Fibroblast of skin of right biceps (primary cell): Measurements from ENCODE around the gene SERPINH1.

ENCODE experiments used
- DNase-seq: peaks from one replicate; pipeline ENCODE4 v3.0.0-alpha.2; 2013

SERPINH1 gene

DNA sequence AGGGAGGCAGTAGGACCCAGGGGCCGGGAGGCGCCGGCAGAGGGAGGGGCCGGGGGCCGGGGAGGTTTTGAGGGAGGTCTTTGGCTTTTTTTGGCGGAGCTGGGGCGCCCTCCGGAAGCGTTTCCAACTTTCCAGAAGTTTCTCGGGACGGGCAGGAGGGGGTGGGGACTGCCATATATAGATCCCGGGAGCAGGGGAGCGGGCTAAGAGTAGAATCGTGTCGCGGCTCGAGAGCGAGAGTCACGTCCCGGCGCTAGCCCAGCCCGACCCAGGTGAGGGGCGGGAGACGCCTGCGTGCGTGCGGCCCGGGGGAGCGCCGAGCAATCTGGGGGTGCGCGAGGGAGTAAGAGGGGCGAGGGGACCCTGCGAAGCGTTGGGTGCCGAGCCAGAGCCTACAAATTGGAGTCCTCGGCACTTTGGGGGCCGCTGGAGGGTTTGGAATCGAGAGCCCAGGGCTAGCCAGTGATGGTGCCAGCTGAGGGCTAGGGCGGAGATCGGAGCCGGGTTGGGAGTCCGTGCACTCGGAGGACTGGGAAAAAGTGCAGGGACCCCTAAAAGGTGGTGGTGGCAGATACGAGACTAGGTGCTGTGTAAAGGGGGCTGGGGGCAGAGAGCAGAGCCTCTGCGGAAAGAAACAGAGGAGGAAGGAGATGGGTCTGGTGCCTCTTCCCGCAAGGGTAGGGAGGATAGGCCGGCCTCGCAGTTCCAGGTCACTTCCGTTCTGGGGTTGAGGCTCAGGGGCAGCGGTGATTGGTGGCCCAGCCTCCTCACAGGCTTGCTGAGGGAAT lies at the start of gene SERPINH1:
SERPINH1 (plus strand) TSS at position 206 of the 788 bp plus-strand sequence. CDS start 4,097 bp downstream, outside the sequence.
- peak; percentile 95 for DNase-seq

DNA sequence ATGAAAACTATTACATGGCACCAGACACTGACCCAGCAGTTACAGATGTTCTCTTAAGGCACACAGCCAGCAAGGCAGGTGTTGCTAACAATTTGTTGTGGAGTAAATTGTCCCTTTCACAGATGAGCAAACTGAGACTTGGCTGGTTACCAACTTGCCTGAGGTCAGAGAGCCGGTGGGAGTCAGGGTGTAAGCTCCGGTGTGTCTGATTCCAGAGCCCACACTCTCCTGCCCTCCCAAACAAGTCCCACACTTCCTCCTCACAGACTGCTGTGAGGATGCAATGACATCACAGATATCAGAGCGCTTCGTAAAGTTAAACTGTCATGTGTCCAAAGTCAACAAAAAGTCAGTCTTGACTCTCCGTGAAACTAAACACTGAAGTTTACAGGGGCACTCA lies 48.8 kb upstream of the SERPINH1 start:
- no peak for DNase-seq

DNA sequence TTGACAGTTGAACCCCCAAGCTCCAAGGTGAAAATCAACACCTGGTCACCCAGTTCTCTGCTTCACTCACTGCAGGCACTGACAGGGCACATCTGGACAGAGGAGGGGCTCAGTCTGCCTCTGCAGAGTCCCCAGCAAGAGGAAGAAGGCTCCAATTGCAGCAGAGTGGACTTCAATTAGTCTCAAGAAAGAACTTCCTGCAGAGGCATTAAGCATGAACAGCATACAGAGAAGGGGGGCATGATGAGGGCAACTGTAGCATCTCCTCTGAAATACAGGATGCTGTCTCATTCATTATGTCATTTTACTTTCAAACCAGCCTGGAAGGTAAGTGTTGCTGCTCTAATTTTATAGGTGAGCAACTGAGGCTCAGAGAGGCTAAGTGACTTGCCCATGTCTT lies 47.5 kb upstream of the SERPINH1 start:
- DNase-seq, result no peak

DNA sequence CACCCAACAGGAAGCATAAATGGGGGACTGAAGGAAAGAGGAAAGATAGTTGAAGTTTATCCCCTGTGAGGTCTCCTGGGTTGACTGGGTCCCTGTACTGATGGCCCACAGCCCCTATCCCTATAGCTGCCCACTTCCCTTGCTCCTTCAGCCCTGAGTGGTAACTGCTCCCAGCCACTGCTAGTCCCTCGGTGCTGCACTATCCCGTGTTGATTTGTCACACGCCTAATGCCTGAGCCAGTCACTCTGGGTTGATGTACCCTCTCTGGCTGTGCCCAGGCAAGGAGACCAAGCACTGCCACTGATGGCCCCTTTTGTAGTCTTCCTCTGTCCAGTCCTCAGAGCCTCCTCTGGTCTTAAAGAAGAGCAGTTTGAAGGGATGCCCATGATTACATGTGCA lies 45.9 kb upstream of the SERPINH1 start:
- DNase-seq, result no peak

DNA sequence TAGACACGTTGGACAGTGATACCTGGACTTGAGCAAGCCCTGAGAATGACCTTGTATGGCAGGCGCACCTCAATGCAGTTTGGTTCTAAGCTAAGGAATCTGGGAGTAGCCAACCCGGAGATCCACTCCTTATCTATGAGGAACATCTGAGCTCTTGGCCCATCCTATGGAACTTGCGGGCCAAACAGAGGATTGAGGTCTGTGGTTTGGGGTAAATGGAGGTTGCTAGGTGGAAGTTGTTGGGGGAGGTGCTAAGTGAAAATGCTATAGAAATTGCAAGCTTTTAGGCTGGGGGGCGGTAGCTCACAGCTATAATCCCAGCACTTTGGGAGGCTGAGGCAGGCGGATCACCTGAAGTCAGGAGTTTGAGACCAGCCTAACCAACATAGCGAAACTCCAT lies 45.2 kb upstream of the SERPINH1 start:
- DNase-seq, result no peak

DNA sequence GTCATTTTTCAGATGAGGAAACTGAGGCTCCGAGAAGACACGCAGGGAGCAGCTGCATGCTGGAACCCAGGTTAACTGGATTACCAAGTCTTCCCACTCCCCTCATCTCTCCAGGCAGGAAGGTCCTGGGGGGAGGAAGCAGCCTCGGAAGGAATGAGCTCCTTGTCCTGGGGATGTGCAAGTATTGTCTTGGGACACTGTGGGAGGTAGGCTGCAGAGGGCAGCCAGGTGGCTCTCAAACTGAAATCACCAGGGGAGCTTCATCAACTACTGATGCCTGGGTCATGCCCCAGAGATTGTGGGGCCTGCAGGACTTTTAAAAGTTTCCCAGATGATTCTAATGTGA lies 43.9 kb upstream of the SERPINH1 start:
- DNase-seq, result no peak

DNA sequence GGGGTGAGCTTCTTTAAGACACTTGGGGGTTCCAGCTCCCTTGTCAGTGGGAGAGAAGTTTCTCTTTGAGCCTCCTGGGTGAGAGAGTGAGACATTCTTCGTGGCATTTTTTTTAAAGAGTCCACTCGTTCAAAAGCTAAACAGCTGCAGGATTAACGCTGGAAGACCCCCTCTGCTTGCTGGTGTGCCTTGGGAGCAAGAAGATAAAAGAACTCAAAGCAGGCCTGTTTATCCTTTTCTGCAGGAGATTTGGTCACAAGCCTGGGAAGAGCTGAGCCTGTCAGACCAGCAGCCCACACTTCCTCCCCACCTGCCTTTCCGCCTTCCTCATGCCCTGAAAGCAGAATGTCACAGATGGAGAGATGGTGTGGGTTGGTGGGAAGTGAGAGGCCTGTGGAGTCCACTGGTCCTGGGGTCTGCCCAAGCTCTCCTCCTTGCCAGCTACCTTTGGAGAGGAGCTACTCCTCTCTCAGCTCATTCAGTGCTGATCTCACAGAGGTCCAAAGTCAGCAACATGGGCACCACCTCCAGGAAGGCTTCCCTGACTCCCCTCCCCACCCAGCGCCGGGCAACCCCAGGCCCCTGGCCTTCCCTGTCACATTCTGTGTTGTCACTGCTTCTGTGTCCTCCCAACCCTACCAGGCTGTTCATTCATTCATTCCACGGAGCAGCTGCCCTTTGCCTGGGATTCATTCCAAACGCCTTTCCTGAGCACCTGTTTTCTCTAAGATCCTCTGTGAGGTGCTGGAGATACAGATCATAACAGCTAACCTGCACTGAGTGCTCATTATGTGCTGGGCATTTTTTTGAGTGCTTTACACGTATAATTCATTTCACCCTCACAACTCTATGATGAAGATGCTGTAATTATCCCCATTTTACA lies 43.0 kb upstream of the SERPINH1 start:
- no peak for DNase-seq

DNA sequence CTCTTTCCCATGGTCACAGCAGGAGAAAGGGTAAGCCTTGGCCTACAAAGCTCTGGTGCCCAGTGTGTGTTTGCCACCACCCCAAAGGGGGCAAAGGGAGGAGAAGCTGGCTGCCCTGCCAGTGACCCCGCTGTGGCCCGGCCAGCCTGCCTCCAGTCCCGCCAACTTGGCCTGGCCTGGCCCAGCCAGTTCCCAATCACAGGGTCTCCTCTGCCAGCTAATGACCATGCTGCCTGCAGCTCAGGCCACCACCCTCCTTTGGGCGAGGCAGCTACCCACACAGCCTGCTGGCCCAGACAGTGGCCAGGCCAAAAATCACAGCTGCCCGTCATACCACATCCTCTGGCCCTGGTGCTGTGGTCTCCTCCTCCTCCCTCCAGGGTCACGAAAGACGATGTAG lies 41.4 kb upstream of the SERPINH1 start:
- DNase-seq, result no peak

DNA sequence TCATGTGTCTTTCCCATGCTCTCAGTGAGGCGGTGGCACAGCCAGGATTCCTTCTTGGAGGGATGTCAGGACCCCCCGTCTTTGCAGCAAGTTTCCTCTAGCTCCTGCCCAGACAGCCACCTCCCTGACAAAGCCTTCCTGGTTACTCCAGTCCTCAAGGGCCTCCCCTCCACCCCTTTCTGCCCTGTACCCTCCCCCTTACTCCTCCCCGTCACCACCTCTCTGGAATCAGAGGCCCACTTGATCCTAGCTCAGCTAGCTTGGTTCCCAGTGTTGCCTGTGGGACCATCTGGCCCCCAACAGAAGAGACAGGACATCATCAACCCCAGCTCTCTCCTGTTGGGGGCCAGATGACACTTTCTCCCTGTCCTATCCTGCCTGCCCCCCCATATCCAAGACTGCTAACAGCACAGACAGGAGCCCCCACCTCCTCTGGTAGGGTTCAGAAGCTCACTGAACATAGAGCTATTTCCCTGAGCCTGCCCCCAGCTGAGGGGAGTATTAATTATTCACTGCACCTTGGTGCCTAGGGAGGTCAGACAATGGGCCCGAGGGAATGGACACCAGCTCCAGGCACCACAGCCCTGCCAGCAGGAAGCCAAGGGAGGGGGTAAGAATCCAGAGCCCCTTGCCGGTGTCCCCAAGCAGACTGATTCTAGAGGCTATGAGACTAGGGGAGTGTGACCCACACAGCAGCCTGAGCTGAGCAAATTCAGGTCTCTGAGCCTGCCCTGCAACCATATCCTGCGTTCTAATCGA lies 39.6 kb upstream of the SERPINH1 start:
- no peak for DNase-seq

DNA sequence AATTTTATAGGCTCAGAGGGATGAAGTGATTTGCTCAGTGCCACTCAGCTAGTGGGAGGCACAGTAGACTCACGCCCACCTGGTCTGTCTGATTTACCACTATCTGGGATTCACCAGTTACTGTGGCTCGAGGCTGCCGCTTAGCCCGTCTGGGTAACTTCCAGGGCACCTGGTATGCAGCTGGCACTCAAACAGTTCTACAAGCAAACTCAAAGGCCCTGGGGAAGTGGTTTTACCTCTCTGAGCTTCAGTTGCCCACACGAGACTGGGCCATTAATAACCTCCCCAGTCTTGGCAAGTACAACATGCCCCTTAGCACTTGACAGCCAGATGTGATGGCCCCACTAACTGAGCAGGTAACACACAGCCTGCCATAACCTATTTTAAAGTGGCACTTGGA lies 38.9 kb upstream of the SERPINH1 start:
- DNase-seq, result no peak

DNA sequence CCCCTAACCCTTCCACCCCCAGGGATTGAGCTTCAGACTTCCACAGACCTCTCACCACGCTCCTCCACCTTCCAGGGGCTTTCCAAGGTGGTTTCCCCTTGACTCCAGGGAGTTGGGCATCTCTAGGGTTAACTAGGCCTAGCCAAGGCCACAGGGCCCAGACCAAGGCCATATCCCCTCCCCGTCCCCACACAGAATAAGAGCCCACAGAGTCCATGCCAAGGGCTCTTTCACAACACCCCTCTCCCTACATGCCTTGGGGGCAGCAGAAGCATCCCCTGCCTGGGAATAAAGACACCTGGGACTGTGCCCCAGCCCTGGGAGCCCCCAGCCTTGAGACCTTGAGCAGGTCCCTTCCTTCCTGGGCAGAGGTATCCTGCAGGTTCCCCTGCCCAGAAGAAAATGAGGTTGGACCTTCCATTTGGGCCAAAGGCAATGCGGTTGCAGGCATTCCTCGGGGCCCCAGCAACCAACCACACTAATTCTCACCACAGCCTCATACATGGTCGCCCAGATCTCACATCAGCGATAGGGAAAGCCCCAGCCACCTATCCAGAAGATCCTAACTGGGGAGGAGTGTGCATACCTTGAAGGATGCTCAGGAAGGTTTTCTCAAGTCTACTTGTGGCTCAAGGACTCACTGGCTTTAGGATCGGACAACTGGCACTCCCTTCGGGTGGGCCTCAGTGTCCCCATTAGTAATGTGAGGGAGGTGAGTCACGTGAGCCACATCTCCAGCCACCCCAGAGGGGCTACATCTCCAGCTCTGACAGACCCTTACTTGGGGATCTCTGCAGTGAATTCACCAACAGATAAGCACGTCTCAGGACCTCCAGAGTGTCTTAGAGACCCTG lies 38.0 kb upstream of the SERPINH1 start:
- DNase-seq, result no peak

DNA sequence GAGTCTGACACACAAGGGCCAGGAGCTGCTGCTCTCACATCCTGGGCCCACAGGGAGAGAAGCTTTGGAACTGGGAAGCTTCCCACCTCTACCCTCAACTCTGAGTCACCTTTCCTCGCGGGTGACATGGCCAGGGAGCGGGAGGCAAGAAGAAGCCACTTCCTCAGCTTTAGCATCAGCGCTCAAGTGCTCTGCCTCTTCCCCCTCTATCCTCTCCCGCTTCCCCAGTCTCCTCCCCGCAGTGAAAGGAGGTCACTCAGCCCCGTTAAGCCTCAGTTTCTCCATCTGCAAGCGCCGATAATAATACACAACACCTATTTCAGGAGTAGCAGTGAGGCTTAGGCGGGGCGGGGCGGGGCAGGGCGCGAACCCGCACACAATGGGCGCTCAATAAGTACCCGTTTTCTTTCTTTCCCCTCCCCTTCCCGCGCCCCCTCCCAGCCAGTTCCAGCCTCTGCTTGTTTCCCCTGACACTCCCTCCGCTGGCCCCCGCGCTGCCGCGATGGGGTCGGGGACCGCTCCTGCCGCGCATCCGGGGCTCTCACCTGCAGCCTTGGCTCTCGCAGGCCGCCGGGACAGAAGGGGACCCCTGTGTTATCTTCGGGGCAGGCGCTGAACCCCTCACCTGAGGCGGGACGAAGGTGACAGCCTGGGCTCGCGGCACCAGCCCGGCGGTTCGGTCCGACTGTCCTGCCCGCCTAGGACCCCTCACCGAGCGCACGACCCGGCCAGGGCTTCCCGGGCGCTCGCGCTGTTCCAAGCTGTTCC lies 37.2 kb upstream of the SERPINH1 start:
- peak; percentile 64 for DNase-seq

DNA sequence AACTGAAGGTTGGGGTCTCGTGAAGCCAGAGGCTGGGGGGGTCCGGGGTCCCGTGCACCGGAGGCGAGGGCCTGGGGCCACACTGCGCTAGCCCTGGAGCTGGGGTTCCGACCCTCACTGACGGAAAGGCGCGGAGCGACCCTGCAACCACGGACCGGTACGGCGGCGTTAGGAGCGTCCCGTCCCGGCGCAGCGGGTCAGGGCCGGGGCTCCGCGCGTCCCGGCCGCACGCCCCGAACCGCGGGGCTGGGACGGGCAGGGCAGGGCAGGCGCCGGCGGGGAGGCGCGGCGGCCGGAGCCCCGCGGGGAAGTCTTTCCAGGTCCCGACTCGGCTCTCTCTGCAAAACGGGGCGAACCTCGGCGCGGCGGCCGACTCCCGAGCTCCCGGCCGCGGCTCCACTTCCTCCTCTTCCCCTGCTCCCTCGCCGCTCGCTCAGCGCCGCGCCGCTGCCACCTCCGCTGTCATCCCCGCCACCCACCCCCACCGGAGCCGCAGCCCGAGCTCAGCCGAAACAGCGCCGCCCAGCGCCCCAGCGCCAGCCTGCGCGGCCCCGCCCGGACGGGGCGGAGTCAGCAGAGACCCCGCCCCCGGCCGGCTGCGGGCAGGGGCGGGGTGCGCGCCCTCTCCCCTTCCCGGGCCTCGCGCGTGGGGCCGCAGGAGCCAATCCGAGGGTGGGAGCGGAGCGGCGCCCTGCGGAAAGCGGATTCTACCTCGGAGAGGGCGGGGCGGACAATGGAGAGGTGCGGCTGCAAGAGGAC lies 36.4 kb upstream of the SERPINH1 start, which contains the start of gene GDPD5:
GDPD5 (minus strand) TSS at position 509 of the 759 bp plus-strand sequence. CDS start 48,206 bp downstream, outside the sequence.
- peak; percentile 84 for DNase-seq

DNA sequence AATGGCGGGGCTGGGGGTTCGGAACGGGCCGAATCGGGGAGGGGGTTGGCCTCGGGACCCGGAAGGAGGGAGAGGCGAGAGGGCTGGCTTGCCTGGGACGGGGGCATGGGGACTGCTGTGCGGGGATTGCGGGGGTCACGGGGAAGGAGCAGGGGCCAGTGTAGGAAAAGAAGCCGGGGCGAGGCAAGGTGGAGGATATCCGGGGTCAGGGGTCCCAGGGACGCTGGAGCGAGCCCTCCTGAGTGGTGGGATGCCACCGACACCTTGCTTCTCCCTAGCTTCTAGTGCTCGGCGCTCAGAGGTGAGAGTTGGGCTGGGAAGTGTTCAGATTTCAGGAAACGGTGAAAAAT lies 35.9 kb upstream of the SERPINH1 start:
- no peak for DNase-seq

DNA sequence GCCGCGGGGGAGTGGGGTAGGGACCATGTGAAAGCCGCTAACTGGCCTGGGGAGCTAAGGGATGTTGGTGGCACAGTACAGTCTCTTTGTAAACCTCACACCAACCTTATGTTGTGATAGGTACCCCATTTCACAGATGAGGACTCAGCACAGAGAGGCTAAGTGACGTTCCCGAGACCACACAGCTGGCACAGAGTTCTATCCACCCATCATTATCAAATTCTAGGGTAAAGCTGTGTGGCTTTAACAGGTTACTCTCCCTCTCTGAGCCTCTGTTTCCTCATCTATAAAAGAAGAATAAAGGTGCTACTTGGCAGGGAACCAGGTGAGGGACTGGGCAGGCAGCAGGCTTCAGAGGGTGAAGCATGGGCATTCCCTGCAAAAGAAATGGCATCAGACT lies 34.9 kb upstream of the SERPINH1 start:
- DNase-seq, result no peak

DNA sequence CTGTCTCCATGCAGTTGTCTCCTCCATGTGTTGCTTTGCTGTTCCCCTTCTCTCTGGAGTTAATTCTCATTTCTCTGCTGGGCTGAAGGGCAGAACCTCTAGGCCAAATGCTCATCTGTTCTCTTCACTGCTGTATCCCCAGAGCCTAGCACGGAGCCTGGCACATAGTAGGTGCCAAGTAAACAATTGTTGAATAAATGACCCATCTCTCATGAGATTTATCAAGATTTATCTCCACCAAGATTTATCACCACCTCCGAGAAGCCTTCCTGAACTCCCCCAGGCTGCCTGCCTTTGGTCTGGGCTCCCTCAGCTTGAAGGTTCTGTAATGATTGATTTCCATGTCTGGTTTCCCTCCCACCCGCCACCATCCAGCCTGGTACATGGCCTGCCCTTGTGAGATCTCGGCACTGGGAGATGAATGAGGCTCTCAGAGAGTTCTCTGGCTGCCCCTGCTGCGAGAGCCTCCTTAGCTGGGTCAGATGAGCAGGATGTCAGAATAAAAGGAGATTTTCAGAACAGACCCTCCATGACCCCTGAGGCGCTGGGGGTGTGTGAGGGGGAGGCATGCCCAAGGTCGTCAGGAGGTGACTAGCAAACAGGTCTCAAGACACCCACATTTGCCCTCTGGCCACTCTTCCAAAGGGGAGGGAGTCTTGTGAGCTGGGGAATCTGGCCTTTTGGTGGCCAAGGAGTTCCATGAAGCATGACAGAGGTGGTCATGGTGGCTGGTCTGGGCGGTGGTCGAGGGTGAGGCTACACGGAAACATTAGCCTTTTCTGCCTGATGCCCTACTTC lies 33.9 kb upstream of the SERPINH1 start:
- DNase-seq, result no peak

DNA sequence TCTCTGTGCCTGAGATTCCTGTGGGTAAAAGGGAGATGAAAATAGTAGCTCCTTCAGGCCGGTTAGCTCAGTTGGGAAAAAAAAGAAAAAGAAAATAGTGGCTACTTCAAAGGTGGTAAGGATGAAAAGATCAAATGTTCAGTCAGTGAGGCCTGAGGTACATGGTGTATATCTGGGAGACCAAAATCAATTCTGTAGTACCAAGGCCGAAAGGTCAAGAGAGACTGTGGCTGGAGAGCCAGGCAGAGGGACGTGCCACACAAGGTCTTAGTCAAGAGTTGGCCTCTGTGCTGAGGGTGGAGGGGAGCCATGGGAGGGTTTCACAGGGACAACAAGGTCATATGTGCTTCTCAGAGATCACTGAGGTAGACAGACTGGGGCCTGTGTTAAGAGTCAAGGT lies 31.5 kb upstream of the SERPINH1 start:
- no peak for DNase-seq

DNA sequence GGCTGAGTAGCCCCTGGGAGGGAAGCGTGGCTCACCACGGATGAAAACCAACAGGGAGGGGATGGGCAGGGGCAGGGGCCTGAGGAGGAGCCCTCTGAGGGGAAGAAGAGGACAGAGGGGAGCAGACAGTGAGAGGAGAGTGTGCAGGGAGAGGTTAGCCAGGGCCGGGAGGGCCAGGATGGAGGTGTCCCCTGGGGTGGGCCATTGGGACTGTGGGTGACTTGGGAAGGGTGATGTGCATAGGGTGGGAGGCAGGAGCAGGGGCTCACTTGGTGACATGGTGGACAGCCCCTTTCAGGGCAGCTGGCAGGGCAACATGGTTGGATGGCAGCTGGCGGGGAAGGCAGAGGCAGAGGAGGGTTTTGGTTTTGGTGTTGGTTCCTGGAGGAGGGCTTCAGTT lies 30.7 kb upstream of the SERPINH1 start:
- no peak for DNase-seq

DNA sequence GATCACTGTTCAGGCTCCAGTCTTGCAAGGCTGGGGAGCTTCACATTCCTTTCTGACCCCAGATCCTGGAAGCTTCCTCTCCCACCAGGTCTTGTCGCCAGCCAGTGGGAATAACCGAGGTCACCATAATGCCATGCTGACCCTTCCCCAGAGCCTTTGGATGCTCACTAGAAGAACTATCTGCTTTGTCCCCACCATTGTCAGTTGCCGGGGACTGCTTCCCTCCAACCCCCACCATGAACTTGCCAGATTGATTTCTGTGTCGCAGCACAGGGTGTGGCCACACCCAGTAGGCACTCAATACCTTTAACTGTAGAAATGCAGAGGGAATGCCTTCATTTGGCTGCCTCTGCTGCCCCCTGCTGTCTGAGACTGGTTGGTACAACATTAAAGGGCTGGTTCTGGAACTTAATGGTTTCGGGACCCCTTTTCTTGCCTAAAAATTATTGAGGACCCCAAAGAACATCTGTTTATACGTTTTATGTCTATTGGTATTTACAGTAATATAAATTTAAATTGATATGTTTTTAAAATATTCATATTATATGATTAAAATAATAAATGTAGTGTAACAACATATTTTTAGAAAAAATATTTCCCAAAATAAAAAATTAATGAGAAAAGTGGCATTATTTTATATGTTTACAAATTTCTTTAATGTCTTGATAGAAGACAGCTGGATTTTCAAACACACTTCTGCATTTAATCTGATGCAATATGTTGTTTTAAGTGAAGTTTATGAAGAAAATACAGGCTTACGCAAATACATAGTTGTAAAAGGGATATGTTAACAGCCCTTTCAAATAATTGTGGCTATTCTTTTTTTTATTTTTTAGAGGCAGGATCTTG lies 29.6 kb upstream of the SERPINH1 start:
- DNase-seq, result peak; percentile 61
